Panc1 (cell line): ENCODE measurements around the gene TSSC4. TPM values are rescaled to one million over a fixed set of nuclear protein-coding genes. Genes with fewer than 3 reads are reported as not detected.

Experiments
- ATAC-seq: fragments of 200-7000 bp; cut with Tn5 transposase; 2 replicates; pipeline ENCODE4 v1.9.1; 2020; ENCODE audit warnings: mild to moderate bottlenecking, moderate library complexity
- BruUV-seq: library from RNA; stranded (reverse); fragments of 400-500 nt; replicated peaks from 2 replicates; lab custom pipeline; 2021; lab: Mats Ljungman, UMichigan
- CTCF ChIA-PET: fragments of 300-600 bp; sonication (Branson Sonifier 250); formaldehyde crosslinking; loops from one replicate; lab custom pipeline; 2022; ENCODE audit warnings: antibody characterized with exemption; lab: Charles Lee
- POLR2A ChIA-PET: fragments of 300-600 bp; sonication (Branson Sonifier 250); formaldehyde crosslinking; loops from one replicate; lab custom pipeline; 2022; ENCODE audit warnings: antibody characterized with exemption; lab: Charles Lee
- DNase-seq: peaks from one replicate; pipeline ENCODE4 v3.0.0-alpha.2; 2010; ENCODE audit warnings: low read depth, low spot score
- H3K27ac ChIP-seq: 2 replicates; pipeline ENCODE4 v1.5.1; 2011; ENCODE audit warnings: mild to moderate bottlenecking, low read length, inconsistent platforms
- H3K27me3 ChIP-seq: fragments of 200-500 bp; sonication (Bioruptor generic); 2 replicates; pipeline ENCODE4 v1.6.0; 2014; ENCODE audit warnings: low read length, inconsistent platforms; ENCODE audit not compliant: control insufficient read depth, insufficient read depth
- H3K36me3 ChIP-seq: fragments of 200-500 bp; sonication (Bioruptor generic); 2 replicates; pipeline ENCODE4 v1.5.1; 2014; ENCODE audit warnings: inconsistent platforms, mild to moderate bottlenecking, low read length, moderate library complexity; ENCODE audit not compliant: control insufficient read depth, insufficient read depth
- H3K4me1 ChIP-seq: 2 replicates; pipeline ENCODE4 v1.5.1; 2011; ENCODE audit warnings: inconsistent platforms, mild to moderate bottlenecking, low read length, moderate library complexity; ENCODE audit not compliant: control insufficient read depth, insufficient read depth
- H3K4me3 ChIP-seq, 2 experiments: 2 replicates each; pipeline ENCODE4 v1.5.1; 2011 to 2012; ENCODE audit warnings: low read depth in 2 of 2, low read length in 2 of 2, mild to moderate bottlenecking in 2 of 2, inconsistent platforms in 1 of 2, moderate library complexity in 1 of 2
- H3K9me3 ChIP-seq: fragments of 200-500 bp; sonication (Bioruptor generic); 2 replicates; pipeline ENCODE4 v1.5.1; 2014; ENCODE audit warnings: low read depth, mild to moderate bottlenecking, inconsistent platforms, low read length, moderate library complexity; ENCODE audit not compliant: control insufficient read depth, insufficient read depth
- CTCF ChIP-seq: fragments of 450-650 bp; IDR thresholded peaks from 2 replicates; pipeline ENCODE4 v1.5.1; 2017; ENCODE audit warnings: mild to moderate bottlenecking
- POLR2AphosphoS5 ChIP-seq: IDR thresholded peaks from 2 replicates; pipeline ENCODE4 v1.6.1; 2012; ENCODE audit warnings: mild to moderate bottlenecking, low read depth, low read length, moderate library complexity
- REST ChIP-seq, 2 experiments: IDR thresholded peaks; 2 replicates each; pipeline ENCODE4 v1.6.1; 2011 to 2012; ENCODE audit warnings: low read depth in 2 of 2, control low read depth in 1 of 2, low read length in 1 of 2, mild to moderate bottlenecking in 1 of 2, moderate library complexity in 1 of 2; ENCODE audit not compliant: insufficient read depth in 1 of 2
- SIN3A ChIP-seq: IDR thresholded peaks from 2 replicates; pipeline ENCODE4 v1.6.1; 2012; ENCODE audit warnings: low read depth, mild to moderate bottlenecking, low read length, moderate library complexity, borderline replicate concordance; ENCODE audit not compliant: insufficient read depth
- TCF7L2 ChIP-seq: IDR thresholded peaks from 2 replicates; pipeline ENCODE4 v1.6.1; 2011; ENCODE audit warnings: mild to moderate bottlenecking, low read depth, low read length, inconsistent platforms
- in situ Hi-C: cut with HindIII; loops from 2 replicates; pipeline ENCODE4 v1.10.0; 2016; ENCODE audit warnings: low sequenced_read_pairs, low pct_unique_long_range_greater_than_20kb
- intact Hi-C: fragments of 100-400 bp; cut with micrococcal nuclease; formaldehyde crosslinking; loops from one replicate; pipeline ENCODE4 v1.10.0; 2022; ENCODE audit not compliant: unreplicated experiment
- total RNA-seq: library from RNA; stranded (reverse); gene quantifications from one replicate; pipeline ENCODE4 v1.2.1, GENCODE V29; 2021; ENCODE audit not compliant: unreplicated experiment

TSSC4 gene
- total RNA-seq, 1 experiment from 2014 or later = 132 TPM

- CTCF ChIA-PET = no interaction called here
- no peak for DNase-seq
- in situ Hi-C loops = no loop called here
Measured at GRCh38 chr11:2359557-2359956, 41.0 kb upstream of the TSSC4 start.

GRCh38 chr11:2360081-2360642 lies 40.4 kb upstream of the TSSC4 start:
- intact Hi-C loops = no loop called here

More at GRCh38 chr11:2359557-2359956, 41.0 kb upstream of the TSSC4 start:
- no peak for TF ChIP-seq CTCF
- TF ChIP-seq TCF7L2 = no peak
- TF ChIP-seq REST (IDR thresholded peaks at IDR 0.05; ENCODE audit: insufficient read depth in 1 of 2, low read depth in 2 of 2, low read length in 1 of 2) = no peak
- no peak for TF ChIP-seq POLR2AphosphoS5
- no peak for TF ChIP-seq SIN3A
- H3K9me3 ChIP-seq = no peaks in the 10 kb centered on the region
- no peak overlapping the region for H3K27ac ChIP-seq
- no peak overlapping the region for H3K4me3 ChIP-seq
- intact Hi-C loops = no loop called here
- POLR2A ChIA-PET = interaction anchor here (0.6 kb wide), 1 partner anchor 36 kb away, joined by 3 read pairs; no protein-coding TSS in a partner anchor
- no peaks in the 10 kb centered on the region for H3K4me1 ChIP-seq
- no peak for ATAC-seq
- H3K36me3 ChIP-seq = no peaks in the 10 kb centered on the region
- no peaks in the 10 kb centered on the region; the same call in 1 of the 2 replicates for H3K27me3 ChIP-seq
- BruUV-seq = no TSS peak

More at GRCh38 chr11:2360081-2360642, 40.4 kb upstream of the TSSC4 start:
- no peak overlapping the region for H3K27ac ChIP-seq
- no peak overlapping the region for H3K4me3 ChIP-seq
- no peaks in the 10 kb centered on the region; the same call in 1 of the 2 replicates for H3K27me3 ChIP-seq
- H3K4me1 ChIP-seq = no peaks in the 10 kb centered on the region
- DNase-seq (no peak), ATAC-seq (no peak)
- H3K9me3 ChIP-seq = no peaks in the 10 kb centered on the region
- ChIA-PET CTCF (interaction anchor here (0.6 kb wide), 1 partner anchor 17 kb away, joined by 3 read pairs; no protein-coding TSS in a partner anchor), POLR2A (no interaction called here)
- BruUV-seq = no TSS peak
- H3K36me3 ChIP-seq = no peaks in the 10 kb centered on the region
- TF ChIP-seq TCF7L2 = no peak
- no peak for TF ChIP-seq SIN3A
- no peak for TF ChIP-seq CTCF
- in situ Hi-C loops = no loop called here
